WERI-Rb-1 (cell line): Measurements from ENCODE around the gene STXBP6.

Experiments used
- DNase-seq: peaks from one replicate; pipeline ENCODE4 v3.0.0-alpha.2; 2020
- H3K27ac ChIP-seq: fragments of 250-450 bp; sonication (Bioruptor Pico); 2 replicates; pipeline ENCODE4 v1.5.1; 2020; ENCODE audit warnings: mild to moderate bottlenecking, moderate library complexity
- H3K27me3 ChIP-seq: fragments of 250-450 bp; sonication (Bioruptor Pico); 2 replicates; pipeline ENCODE4 v1.5.1; 2021; ENCODE audit warnings: mild to moderate bottlenecking, low read depth, moderate library complexity; ENCODE audit not compliant: insufficient read depth, severe bottlenecking
- H3K36me3 ChIP-seq: fragments of 250-450 bp; sonication (Bioruptor Pico); 2 replicates; pipeline ENCODE4 v1.5.1; 2020; ENCODE audit warnings: mild to moderate bottlenecking, moderate library complexity
- H3K4me3 ChIP-seq: 2 replicates; pipeline ENCODE4 v1.5.1; 2011; ENCODE audit warnings: low read depth, mild to moderate bottlenecking, control low read depth, low read length
- H3K9me3 ChIP-seq: fragments of 250-450 bp; sonication (Bioruptor Pico); 2 replicates; pipeline ENCODE4 v1.5.1; 2021; ENCODE audit warnings: mild to moderate bottlenecking, moderate library complexity; ENCODE audit not compliant: severe bottlenecking
- CTCF ChIP-seq: IDR thresholded peaks from 2 replicates; pipeline ENCODE4 v1.5.1; 2011; ENCODE audit warnings: low read depth, mild to moderate bottlenecking, control low read depth, inconsistent platforms, low read length

Gene STXBP6

GRCh38 chr14:24887623-24888304 lies 162.2 kb downstream of the STXBP6 start:
- no peak for TF ChIP-seq CTCF
- no peak for DNase-seq
- Histone ChIP-seq H3K36me3 (no peaks in the 10 kb centered on the region), H3K27me3 (peaks cover 30% of the 10 kb centered on the region), H3K9me3 (no peaks in the 10 kb centered on the region), H3K27ac (no peak overlapping the region), H3K4me3 (no peak overlapping the region)

GRCh38 chr14:24885410-24885913 lies 164.5 kb downstream of the STXBP6 start:
- no peaks in the 10 kb centered on the region for H3K9me3 ChIP-seq
- no peaks in the 10 kb centered on the region for H3K36me3 ChIP-seq
- no peak for TF ChIP-seq CTCF
- no peak overlapping the region for H3K27ac ChIP-seq
- H3K4me3 ChIP-seq: no peak overlapping the region
- DNase-seq: no peak
- H3K27me3 ChIP-seq: peaks cover 41% of the 10 kb centered on the region

GRCh38 chr14:24883576-24883975 lies 166.4 kb downstream of the STXBP6 start:
- Histone ChIP-seq H3K27me3 (peaks cover 50% of the 10 kb centered on the region), H3K27ac (no peak overlapping the region), H3K4me3 (no peak overlapping the region), H3K36me3 (no peaks in the 10 kb centered on the region), H3K9me3 (no peaks in the 10 kb centered on the region)
- no peak for TF ChIP-seq CTCF
- DNase-seq: no peak

- no peak for DNase-seq
- no peak overlapping the region for H3K27ac ChIP-seq
- no peaks in the 10 kb centered on the region for H3K9me3 ChIP-seq
- H3K4me3 ChIP-seq: no peak overlapping the region
- H3K36me3 ChIP-seq: no peaks in the 10 kb centered on the region
- TF ChIP-seq CTCF: no peak
- H3K27me3 ChIP-seq: peaks cover 54% of the 10 kb centered on the region
These were observed 168.6 kb downstream of the STXBP6 start for GRCh38 chr14:24881116-24881893.

GRCh38 chr14:24880689-24881088 lies 169.3 kb downstream of the STXBP6 start:
- TF ChIP-seq CTCF: no peak
- no peak for DNase-seq
- Histone ChIP-seq H3K4me3 (no peak overlapping the region), H3K27me3 (peaks cover 57% of the 10 kb centered on the region), H3K9me3 (no peaks in the 10 kb centered on the region), H3K36me3 (no peaks in the 10 kb centered on the region), H3K27ac (no peak overlapping the region)
